Choroid plexus epithelial cell (primary cell): ENCODE measurements around the gene BEGAIN.

Experiments used
- DNase-seq: peaks from one replicate; pipeline ENCODE4 v3.0.0-alpha.2; 2010; ENCODE audit warnings: low read depth
- H3K4me3 ChIP-seq: 2 replicates; pipeline ENCODE4 v1.5.1; 2011; ENCODE audit warnings: low read depth, mild to moderate bottlenecking, control low read depth, low read length, moderate library complexity
- CTCF ChIP-seq: conservative IDR thresholded peaks from 2 replicates; pipeline ENCODE4 v1.5.1; 2011; ENCODE audit warnings: low read depth, mild to moderate bottlenecking, control low read depth, inconsistent platforms, low read length, moderate library complexity

The BEGAIN gene

GRCh38 chr14:100559455-100559854 lies 27.8 kb downstream of the BEGAIN start:
- DNase-seq: no peak
- no peak for TF ChIP-seq CTCF
- H3K4me3 ChIP-seq: no peak overlapping the region

GRCh38 chr14:100558966-100559365 lies 28.3 kb downstream of the BEGAIN start:
- DNase-seq: no peak
- TF ChIP-seq CTCF: no peak
- no peak overlapping the region for H3K4me3 ChIP-seq

- TF ChIP-seq CTCF: no peak
- no peak overlapping the region for H3K4me3 ChIP-seq
- DNase-seq: no peak
Measured at GRCh38 chr14:100558226-100558625, 29.0 kb downstream of the BEGAIN start.

- DNase-seq: no peak
- no peak overlapping the region for H3K4me3 ChIP-seq
- no peak for TF ChIP-seq CTCF
Measured at GRCh38 chr14:100557658-100558057, 29.6 kb downstream of the BEGAIN start.

- no peak overlapping the region for H3K4me3 ChIP-seq
- DNase-seq: no peak
- no peak for TF ChIP-seq CTCF
Measured at GRCh38 chr14:100556936-100557505, 30.2 kb downstream of the BEGAIN start.

GRCh38 chr14:100556140-100556475 lies 31.1 kb downstream of the BEGAIN start:
- H3K4me3 ChIP-seq: no peak overlapping the region
- DNase-seq: no peak
- TF ChIP-seq CTCF: no peak

- H3K4me3 ChIP-seq: no peak overlapping the region
- DNase-seq: no peak
- no peak for TF ChIP-seq CTCF
Measured at GRCh38 chr14:100555436-100556139, 31.6 kb downstream of the BEGAIN start.
